ENCODE results near the gene SGSM2.

SGSM2 gene

DNA sequence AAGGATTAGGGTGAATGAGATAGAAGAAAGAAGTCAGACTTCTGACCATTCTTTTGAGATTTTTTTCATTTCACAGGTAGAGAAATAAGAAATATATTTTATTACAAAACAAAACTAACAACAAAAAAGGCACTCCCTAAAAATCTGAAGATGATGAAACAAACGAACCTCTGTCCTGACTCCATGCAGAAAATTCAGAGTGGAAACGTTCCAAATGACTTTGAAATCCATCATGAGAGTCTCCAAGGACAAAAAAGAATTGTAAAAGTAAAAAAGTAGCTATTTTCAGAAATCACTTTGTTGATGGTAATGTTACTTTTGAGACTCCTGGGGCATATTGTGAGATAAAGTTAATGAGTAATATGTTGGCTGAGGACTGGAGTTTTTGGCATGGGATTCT, 89.9 kb downstream of the SGSM2 start:
- DNase-seq = no peak

GRCh38 chr17:2427910-2428309, 90.6 kb downstream of the SGSM2 start:
- DNase-seq = no peak
